Upper lobe of left lung (tissue), 6 donors: Measurements from ENCODE around the gene CRISPLD2. TPM values are rescaled to one million over a fixed set of nuclear protein-coding genes. Genes with fewer than 3 reads are reported as not detected.

Experiments used
- ATAC-seq, 2 donors: fragments of 200-7000 bp; cut with Tn5 transposase; one replicate each; pipeline ENCODE4 v1.9.1; 2022; ENCODE audit warnings: mild to moderate bottlenecking in 2 of 2, moderate library complexity in 2 of 2; ENCODE audit not compliant: low FRiP score in 2 of 2
- DNase-seq, 2 donors: peaks; one replicate each; pipeline ENCODE4 v3.0.0-alpha.2; 2019 to 2020
- H3K27ac ChIP-seq, 4 donors: fragments of 200-600 bp; sonication (generic); one replicate each; pipeline ENCODE4 v1.5.1; 2016 to 2019
- H3K27me3 ChIP-seq, 4 donors: fragments of 200-600 bp; sonication (generic); one replicate each; pipeline ENCODE4 v1.5.1; 2017 to 2019
- H3K36me3 ChIP-seq, 4 donors: fragments of 200-600 bp; sonication (generic); one replicate each; pipeline ENCODE4 v1.5.1; 2016 to 2019
- H3K4me1 ChIP-seq, 4 donors: fragments of 200-600 bp; sonication (generic); one replicate each; pipeline ENCODE4 v1.5.1; 2018 to 2019
- H3K4me3 ChIP-seq, 4 donors: fragments of 200-600 bp; sonication (generic); one replicate each; pipeline ENCODE4 v1.5.1; 2017 to 2019; ENCODE audit warnings: mild to moderate bottlenecking in 2 of 4, moderate library complexity in 1 of 4
- H3K9me3 ChIP-seq, 4 donors: fragments of 200-600 bp; sonication (generic); one replicate each; pipeline ENCODE4 v1.5.1; 2018 to 2019
- EP300 ChIP-seq, 4 donors: sonication (generic); formaldehyde crosslinking; IDR thresholded peaks; one replicate each; pipeline ENCODE4 v1.5.1; 2017; ENCODE audit warnings: antibody characterized with exemption in 4 of 4, control low read depth in 2 of 4
- POLR2A ChIP-seq, 4 donors: fragments of 450-650 bp; IDR thresholded peaks; one replicate each; pipeline ENCODE4 v1.5.1; 2016 to 2017; ENCODE audit warnings: antibody characterized with exemption in 4 of 4, mild to moderate bottlenecking in 2 of 4
- POLR2AphosphoS5 ChIP-seq, 2 donors: sonication (generic); formaldehyde crosslinking; IDR thresholded peaks; one replicate each; pipeline ENCODE4 v1.5.1; 2017; ENCODE audit warnings: antibody characterized with exemption in 2 of 2
- WGBS, 2 donors: methylation state at CpG; one replicate each; pipeline ENCODE4 v1.1.5; 2017 to 2018; 5-methylcytosine and 5-hydroxymethylcytosine counted together
- total RNA-seq, 6 donors: library from RNA; depleted of rRNA in 4 of 6; stranded (reverse); fragments of >200 nt in 4 of 6; gene quantifications; one replicate each; pipeline versions ENCODE4 v1.1.0 to v1.2.1, GENCODE V29; 2016 to 2021
- TF ChIP-seq, protein P1 (sequence below), 6 experiments: fragments of 450-650 bp in 4 of 6; fragments of 200-600 bp in 2 of 6; sonication (generic) in 2 of 6; IDR thresholded peaks; one replicate each; pipeline ENCODE4 v1.5.1; 2016 to 2019; ENCODE audit warnings: antibody characterized with exemption in 6 of 6
- donor health status: DM: no; HTN: no; CAD: no; lungs with moderate emphysema.
- donor health status: DM: no; HTN: yes; CAD: no; lungs with severe emphysema.

The CRISPLD2 gene
- total RNA-seq, 6 donors from 2014 or later, result 30.2 to 109 (median 80.8) TPM

DNA sequence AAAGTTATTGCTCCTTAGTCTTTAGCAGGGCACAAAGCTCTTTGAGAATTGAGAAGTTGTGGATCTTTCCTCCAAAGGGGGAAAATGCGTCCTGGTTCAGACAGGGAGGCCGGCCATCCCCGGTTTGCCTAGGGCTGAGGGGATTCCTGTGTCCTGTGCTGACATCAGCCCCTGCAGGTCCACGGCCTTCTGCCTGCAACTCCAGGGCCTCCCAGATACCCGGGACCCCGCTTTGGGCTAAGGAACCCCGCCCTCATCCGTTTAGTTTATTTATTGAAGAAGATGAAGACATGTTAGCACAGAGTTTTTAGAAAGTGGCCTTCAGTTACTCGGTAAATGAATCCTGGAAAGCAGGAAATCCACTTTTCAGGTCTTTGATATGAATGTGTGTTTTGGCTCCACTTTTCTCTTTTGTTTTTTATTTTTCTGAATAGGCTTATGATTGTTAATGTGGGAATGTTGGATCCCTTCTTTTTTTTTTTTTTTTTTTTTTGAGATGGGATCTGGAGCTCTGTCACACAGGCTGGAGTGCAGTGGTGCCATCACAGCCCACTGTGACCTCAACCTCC lies 65.6 kb downstream of the CRISPLD2 start:
- no peaks in the 10 kb centered on the region for H3K9me3 ChIP-seq
- peaks cover 0 to 25% (median 3%) of the 10 kb centered on the region in 4 donors for H3K36me3 ChIP-seq
- WGBS, 2 donors, result 43 to 54% methylated on average over 8 to 9 of the region's 9 CpGs
- TF ChIP-seq POLR2A (IDR thresholded peaks at IDR 0.05) (no peak), EP300 (IDR thresholded peaks at IDR 0.05) (no peak), POLR2AphosphoS5 (IDR thresholded peaks at IDR 0.05) (no peak)
- TF ChIP-seq, protein P1, sequence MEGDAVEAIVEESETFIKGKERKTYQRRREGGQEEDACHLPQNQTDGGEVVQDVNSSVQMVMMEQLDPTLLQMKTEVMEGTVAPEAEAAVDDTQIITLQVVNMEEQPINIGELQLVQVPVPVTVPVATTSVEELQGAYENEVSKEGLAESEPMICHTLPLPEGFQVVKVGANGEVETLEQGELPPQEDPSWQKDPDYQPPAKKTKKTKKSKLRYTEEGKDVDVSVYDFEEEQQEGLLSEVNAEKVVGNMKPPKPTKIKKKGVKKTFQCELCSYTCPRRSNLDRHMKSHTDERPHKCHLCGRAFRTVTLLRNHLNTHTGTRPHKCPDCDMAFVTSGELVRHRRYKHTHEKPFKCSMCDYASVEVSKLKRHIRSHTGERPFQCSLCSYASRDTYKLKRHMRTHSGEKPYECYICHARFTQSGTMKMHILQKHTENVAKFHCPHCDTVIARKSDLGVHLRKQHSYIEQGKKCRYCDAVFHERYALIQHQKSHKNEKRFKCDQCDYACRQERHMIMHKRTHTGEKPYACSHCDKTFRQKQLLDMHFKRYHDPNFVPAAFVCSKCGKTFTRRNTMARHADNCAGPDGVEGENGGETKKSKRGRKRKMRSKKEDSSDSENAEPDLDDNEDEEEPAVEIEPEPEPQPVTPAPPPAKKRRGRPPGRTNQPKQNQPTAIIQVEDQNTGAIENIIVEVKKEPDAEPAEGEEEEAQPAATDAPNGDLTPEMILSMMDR (IDR thresholded peaks at IDR 0.05), result no peak
- peaks cover 0 to 12% (median 2%) of the 10 kb centered on the region in 4 donors for H3K4me1 ChIP-seq
- ATAC-seq, result no peak
- H3K27ac ChIP-seq, result no peak overlapping the region
- no peak overlapping the region for H3K4me3 ChIP-seq
- H3K27me3 ChIP-seq, result no peaks in the 10 kb centered on the region
- no peak for DNase-seq

DNA sequence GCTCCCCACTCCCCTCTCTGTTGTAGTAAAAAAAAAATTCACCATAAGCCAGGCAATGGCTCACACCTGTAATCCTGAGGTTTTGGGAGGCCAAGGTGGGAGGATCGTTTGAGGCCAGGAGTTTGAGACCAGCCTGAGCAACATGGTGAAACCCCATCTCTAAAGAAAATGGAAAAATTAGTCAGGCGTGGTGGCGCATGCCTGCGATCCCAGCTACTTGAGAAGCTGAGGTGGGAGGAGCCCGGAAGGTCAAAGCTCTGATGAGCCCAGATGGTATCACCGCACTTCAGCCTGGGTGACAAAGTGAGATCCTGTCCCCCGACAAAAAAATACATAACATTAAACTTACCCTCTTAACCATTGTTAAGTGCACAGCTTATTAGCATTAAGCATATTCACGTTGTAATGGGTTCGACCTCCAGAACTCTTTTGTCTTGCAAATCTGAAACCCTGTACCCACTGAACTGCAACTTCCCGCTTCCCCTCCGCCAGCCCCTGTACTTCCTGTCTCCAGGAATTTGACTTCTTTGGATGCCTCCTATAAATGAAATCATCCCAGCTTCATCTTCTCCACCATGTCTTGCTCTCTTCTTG lies 66.8 kb downstream of the CRISPLD2 start:
- Histone ChIP-seq H3K4me3 (no peak overlapping the region), H3K36me3 (peaks cover 0 to 16% (median 3%) of the 10 kb centered on the region in 4 donors), H3K27me3 (no peaks in the 10 kb centered on the region), H3K27ac (no peak overlapping the region), H3K9me3 (no peaks in the 10 kb centered on the region), H3K4me1 (peaks cover 0 to 12% (median 2%) of the 10 kb centered on the region in 4 donors)
- TF ChIP-seq POLR2A (IDR thresholded peaks at IDR 0.05) (no peak), POLR2AphosphoS5 (IDR thresholded peaks at IDR 0.05) (no peak), EP300 (IDR thresholded peaks at IDR 0.05) (no peak)
- TF ChIP-seq, protein P1 (IDR thresholded peaks at IDR 0.05), result no peak
- 91 to 93% methylated on average over 11 of the region's 11 CpGs for WGBS, 2 donors
- ATAC-seq (no peak), DNase-seq (no peak)

DNA sequence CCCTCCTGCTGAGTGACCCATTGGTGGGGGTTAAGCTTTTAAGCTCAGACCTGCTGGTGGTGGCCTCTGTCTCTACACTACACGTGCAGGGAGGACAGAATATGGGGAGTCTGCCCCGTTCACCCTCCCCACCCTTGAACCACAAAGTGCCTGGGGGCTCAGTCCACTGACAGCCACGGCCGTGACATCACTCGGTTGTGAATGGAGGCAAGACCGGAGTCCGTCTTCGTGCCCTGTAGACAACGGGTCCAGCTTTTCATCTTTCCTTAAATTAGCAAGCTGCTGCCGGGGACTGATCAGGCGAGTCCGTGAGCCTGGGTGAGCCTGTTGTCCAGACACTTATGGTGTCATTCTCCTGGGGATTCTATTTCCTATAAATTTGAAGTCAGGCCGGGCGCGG lies 67.4 kb downstream of the CRISPLD2 start:
- Histone ChIP-seq H3K36me3 (peaks cover 0 to 16% (median 3%) of the 10 kb centered on the region in 4 donors), H3K4me3 (no peak overlapping the region), H3K27me3 (no peaks in the 10 kb centered on the region), H3K27ac (no peak overlapping the region), H3K4me1 (peaks cover 0 to 12% (median 2%) of the 10 kb centered on the region in 4 donors), H3K9me3 (no peaks in the 10 kb centered on the region)
- ATAC-seq (no peak), DNase-seq (no peak)
- no peak for TF ChIP-seq EP300 (IDR thresholded peaks at IDR 0.05)
- TF ChIP-seq, protein P1 (IDR thresholded peaks at IDR 0.05), result no peak
- 95% methylated on average over 15 of the region's 15 CpGs for WGBS, 2 donors

DNA sequence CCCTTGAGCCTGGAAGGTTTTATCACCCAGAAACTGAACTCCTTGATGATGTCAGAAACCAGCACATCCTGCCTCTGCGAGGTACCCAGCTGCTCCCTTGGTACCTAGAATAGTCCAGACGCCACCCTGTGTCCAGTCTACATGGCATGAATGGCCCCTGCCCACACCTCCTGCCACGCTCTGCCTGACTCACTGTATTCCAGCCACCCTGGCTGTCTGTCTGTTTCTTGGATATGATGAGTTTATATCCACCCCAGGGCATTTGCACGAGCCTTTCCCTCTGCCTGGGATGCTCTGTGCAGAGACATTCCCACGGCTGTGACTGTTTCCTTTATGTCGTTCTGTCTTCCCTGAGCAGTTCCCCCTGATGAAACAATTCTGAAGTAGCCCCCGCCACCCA lies 68.7 kb downstream of the CRISPLD2 start:
- Histone ChIP-seq H3K9me3 (no peaks in the 10 kb centered on the region), H3K27me3 (no peaks in the 10 kb centered on the region), H3K27ac (no peak overlapping the region), H3K36me3 (peaks cover 0 to 21% (median 2%) of the 10 kb centered on the region in 4 donors), H3K4me3 (no peak overlapping the region), H3K4me1 (peaks cover 0 to 14% (median 4%) of the 10 kb centered on the region in 4 donors)
- TF ChIP-seq POLR2AphosphoS5 (IDR thresholded peaks at IDR 0.05) (no peak), EP300 (IDR thresholded peaks at IDR 0.05) (no peak), POLR2A (IDR thresholded peaks at IDR 0.05) (no peak)
- TF ChIP-seq, protein P1 (IDR thresholded peaks at IDR 0.05), result no peak
- 86 to 91% methylated on average over 7 of the region's 7 CpGs for WGBS, 2 donors
- ATAC-seq (peak in 1 of 2 donors; percentile 4), DNase-seq (no peak)

DNA sequence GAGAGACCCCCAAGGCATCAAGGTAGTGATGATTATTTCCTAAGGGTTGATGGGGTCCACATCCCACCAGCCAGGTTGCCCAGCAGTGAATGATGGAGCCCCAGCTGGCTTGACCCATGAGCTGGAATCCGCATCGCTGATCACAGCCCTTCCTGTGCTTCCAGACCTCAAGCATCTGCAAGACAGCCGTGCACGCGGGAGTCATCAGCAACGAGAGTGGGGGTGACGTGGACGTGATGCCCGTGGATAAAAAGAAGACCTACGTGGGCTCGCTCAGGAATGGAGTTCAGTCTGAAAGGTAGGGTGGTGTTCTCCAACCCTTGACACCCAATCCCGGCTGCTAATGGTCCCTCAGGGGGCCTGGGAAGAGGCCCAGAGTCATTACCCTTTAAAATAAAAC lies 69.3 kb downstream of the CRISPLD2 start:
- Histone ChIP-seq H3K4me1 (peaks cover 0 to 17% (median 4%) of the 10 kb centered on the region in 4 donors), H3K4me3 (no peak overlapping the region), H3K36me3 (peaks cover 0 to 21% (median 0%) of the 10 kb centered on the region in 4 donors), H3K27ac (no peak overlapping the region), H3K9me3 (no peaks in the 10 kb centered on the region), H3K27me3 (no peaks in the 10 kb centered on the region)
- 73 to 74% methylated on average over 12 of the region's 12 CpGs for WGBS, 2 donors
- no peak for ATAC-seq
- no peak for DNase-seq
- TF ChIP-seq, protein P1 (IDR thresholded peaks at IDR 0.05), result no peak
- TF ChIP-seq POLR2A (IDR thresholded peaks at IDR 0.05) (no peak), POLR2AphosphoS5 (IDR thresholded peaks at IDR 0.05) (no peak), EP300 (IDR thresholded peaks at IDR 0.05) (no peak)
